Neural cell (in vitro differentiated cells): Measurements from ENCODE around the gene PRDM15.

Experiments
- EP300 ChIP-seq: fragments of 450-650 bp; conservative IDR thresholded peaks from 2 replicates; pipeline ENCODE4 v1.6.1; 2014; ENCODE audit warnings: antibody characterized with exemption, mild to moderate bottlenecking, moderate library complexity; ENCODE audit not compliant: poor library complexity, severe bottlenecking
- EZH2 ChIP-seq: fragments of 200-600, 300-800 bp; shearing (Covaris generic), sonication (generic); IDR thresholded peaks from 2 replicates; pipeline ENCODE4 v1.6.1; 2014; ENCODE audit warnings: antibody characterized with exemption, low read length, borderline replicate concordance, mild to moderate bottlenecking; ENCODE audit not compliant: insufficient read depth, poor library complexity, severe bottlenecking
- POLR2AphosphoS5 ChIP-seq: IDR thresholded peaks from 2 replicates; pipeline ENCODE4 v1.6.1; 2012
- RAD21 ChIP-seq: fragments of 450-650 bp; conservative IDR thresholded peaks from 2 replicates; pipeline ENCODE4 v1.6.1; 2014; ENCODE audit warnings: antibody characterized with exemption, mild to moderate bottlenecking, moderate library complexity
- TAF1 ChIP-seq: IDR thresholded peaks from 2 replicates; pipeline ENCODE4 v1.6.1; 2012; ENCODE audit warnings: low read depth
- TF ChIP-seq, protein P1 (sequence below): fragments of 450-650 bp; IDR thresholded peaks from 2 replicates; pipeline ENCODE4 v1.5.1; 2014; ENCODE audit warnings: antibody characterized with exemption, mild to moderate bottlenecking, moderate library complexity; ENCODE audit not compliant: poor library complexity, severe bottlenecking
- TF ChIP-seq, protein P2 (sequence below): IDR thresholded peaks from 2 replicates; pipeline ENCODE4 v1.6.1; 2012; ENCODE audit warnings: borderline replicate concordance

DNA sequence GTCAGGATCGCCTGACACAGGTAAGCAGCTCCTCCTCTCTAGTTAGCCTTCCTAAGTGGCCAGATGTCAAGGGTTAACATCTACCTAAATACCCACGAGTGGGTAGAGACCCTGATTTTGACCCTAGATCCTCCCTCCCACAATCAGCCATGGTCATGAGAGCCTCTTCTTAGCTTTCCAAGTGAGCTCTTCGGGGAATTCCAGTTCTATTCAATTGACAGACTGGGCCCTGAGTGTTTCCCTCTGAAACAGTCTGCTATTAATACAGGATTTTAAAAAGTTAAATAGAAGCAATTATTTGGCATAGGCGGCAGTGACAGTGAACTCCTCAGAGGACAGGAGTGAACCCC lies 46.6 kb upstream of the PRDM15 start:
- TF ChIP-seq, protein P1, sequence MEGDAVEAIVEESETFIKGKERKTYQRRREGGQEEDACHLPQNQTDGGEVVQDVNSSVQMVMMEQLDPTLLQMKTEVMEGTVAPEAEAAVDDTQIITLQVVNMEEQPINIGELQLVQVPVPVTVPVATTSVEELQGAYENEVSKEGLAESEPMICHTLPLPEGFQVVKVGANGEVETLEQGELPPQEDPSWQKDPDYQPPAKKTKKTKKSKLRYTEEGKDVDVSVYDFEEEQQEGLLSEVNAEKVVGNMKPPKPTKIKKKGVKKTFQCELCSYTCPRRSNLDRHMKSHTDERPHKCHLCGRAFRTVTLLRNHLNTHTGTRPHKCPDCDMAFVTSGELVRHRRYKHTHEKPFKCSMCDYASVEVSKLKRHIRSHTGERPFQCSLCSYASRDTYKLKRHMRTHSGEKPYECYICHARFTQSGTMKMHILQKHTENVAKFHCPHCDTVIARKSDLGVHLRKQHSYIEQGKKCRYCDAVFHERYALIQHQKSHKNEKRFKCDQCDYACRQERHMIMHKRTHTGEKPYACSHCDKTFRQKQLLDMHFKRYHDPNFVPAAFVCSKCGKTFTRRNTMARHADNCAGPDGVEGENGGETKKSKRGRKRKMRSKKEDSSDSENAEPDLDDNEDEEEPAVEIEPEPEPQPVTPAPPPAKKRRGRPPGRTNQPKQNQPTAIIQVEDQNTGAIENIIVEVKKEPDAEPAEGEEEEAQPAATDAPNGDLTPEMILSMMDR: no peak
- TF ChIP-seq EZH2: no peak
- no peak for TF ChIP-seq POLR2AphosphoS5
- TF ChIP-seq TAF1: no peak
- no peak for TF ChIP-seq EP300
- no peak for TF ChIP-seq RAD21
- TF ChIP-seq, protein P2, sequence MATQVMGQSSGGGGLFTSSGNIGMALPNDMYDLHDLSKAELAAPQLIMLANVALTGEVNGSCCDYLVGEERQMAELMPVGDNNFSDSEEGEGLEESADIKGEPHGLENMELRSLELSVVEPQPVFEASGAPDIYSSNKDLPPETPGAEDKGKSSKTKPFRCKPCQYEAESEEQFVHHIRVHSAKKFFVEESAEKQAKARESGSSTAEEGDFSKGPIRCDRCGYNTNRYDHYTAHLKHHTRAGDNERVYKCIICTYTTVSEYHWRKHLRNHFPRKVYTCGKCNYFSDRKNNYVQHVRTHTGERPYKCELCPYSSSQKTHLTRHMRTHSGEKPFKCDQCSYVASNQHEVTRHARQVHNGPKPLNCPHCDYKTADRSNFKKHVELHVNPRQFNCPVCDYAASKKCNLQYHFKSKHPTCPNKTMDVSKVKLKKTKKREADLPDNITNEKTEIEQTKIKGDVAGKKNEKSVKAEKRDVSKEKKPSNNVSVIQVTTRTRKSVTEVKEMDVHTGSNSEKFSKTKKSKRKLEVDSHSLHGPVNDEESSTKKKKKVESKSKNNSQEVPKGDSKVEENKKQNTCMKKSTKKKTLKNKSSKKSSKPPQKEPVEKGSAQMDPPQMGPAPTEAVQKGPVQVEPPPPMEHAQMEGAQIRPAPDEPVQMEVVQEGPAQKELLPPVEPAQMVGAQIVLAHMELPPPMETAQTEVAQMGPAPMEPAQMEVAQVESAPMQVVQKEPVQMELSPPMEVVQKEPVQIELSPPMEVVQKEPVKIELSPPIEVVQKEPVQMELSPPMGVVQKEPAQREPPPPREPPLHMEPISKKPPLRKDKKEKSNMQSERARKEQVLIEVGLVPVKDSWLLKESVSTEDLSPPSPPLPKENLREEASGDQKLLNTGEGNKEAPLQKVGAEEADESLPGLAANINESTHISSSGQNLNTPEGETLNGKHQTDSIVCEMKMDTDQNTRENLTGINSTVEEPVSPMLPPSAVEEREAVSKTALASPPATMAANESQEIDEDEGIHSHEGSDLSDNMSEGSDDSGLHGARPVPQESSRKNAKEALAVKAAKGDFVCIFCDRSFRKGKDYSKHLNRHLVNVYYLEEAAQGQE: no peak
